H1 (cell line): Measurements from ENCODE around the gene ARPP21. TPM values are rescaled to one million over a fixed set of nuclear protein-coding genes. Genes with fewer than 3 reads are reported as not detected.

ENCODE experiments used
- CHD2 ChIP-seq: IDR thresholded peaks from 2 replicates; pipeline ENCODE4 v1.6.1; 2012; ENCODE audit warnings: low read length, improper control_type of control experiment
- CREB1 ChIP-seq: IDR thresholded peaks from 2 replicates; pipeline ENCODE4 v1.6.1; 2012; ENCODE audit warnings: inconsistent platforms
- EGR1 ChIP-seq: IDR thresholded peaks from 2 replicates; pipeline ENCODE4 v1.6.1; 2011; ENCODE audit warnings: low read depth, low read length, borderline replicate concordance
- SUZ12 ChIP-seq: fragments of 200-600 bp; sonication (generic); IDR thresholded peaks from 2 replicates; pipeline ENCODE4 v1.6.1; 2012; ENCODE audit warnings: mild to moderate bottlenecking, inconsistent platforms, low read length, moderate library complexity, mixed read lengths
- TAF1 ChIP-seq: IDR thresholded peaks from 2 replicates; pipeline ENCODE4 v1.6.1; 2011; ENCODE audit warnings: mild to moderate bottlenecking, low read depth, low read length
- polyA plus RNA-seq, 7 experiments: library from polyadenylated mRNA; depleted of rRNA in 3 of 7; stranded (reverse) in 5 of 7; unstranded in 2 of 7; fragments of >200 nt in 5 of 7; fragments of 200-250 nt in 2 of 7; gene quantifications; 1 replicate in 5 of 7; 2 replicates in 1 of 7; 4 replicates in 1 of 7; pipeline versions ENCODE4 v1.2.1 to v1.2.3, GENCODE V29; 2011 to 2013; ENCODE audit warnings: missing spikeins in 2 of 7, mixed read lengths in 2 of 7
- total RNA-seq: library from RNA; stranded (reverse); fragmentation: NEBNext Ultra II Directional; extraction: Animal tissue kit (Norgen Biotek cat#: 25700); gene quantifications from 2 replicates; pipeline ENCODE4 v1.2.1, GENCODE V29; 2021

ARPP21 gene
- total and polyA plus RNA-seq, 2 of the 8 experiments (the other 6 are each of a cell fraction or from before 2014, with no cell fraction given), result not detected

GRCh38 chr3:35635926-35636683 is 3.2 kb upstream of the ARPP21 start (continued):
- TF ChIP-seq CREB1 (no peak), CHD2 (no peak), EGR1 (no peak), TAF1 (no peak), SUZ12 (no peak)
